Measurements from ENCODE around the gene ANKRD10.

The ANKRD10 gene

DNA sequence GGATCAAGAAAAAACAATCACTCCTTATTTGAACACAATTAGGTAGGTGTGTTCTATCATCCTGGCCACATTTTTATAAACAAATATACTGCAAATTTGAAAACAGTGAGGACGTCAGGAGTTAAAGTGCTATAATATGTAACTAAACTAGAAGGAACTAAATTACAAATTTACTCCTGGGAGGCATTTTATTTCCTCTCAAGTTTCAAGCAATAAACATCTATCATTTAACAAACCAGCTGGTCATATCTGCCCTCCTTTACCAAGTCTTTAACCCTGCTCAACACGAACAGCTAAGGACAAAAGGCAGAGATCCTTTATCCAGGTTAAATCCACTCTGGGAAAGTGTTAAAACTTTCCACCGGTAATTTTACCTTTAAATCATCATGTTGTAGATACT, 26.5 kb downstream of the ANKRD10 start:
- DNase-seq: no peak
- Histone ChIP-seq H3K36me3 (peaks cover 18% of the 10 kb centered on the region), H3K9me3 (ENCODE audit: severe bottlenecking) (no peaks in the 10 kb centered on the region), H3K27ac (no peak overlapping the region), H3K27me3 (ENCODE audit: insufficient read depth, low read depth, severe bottlenecking) (no peaks in the 10 kb centered on the region), H3K4me3 (ENCODE audit: low read depth, low read length) (no peak overlapping the region)
- TF ChIP-seq, protein P1, sequence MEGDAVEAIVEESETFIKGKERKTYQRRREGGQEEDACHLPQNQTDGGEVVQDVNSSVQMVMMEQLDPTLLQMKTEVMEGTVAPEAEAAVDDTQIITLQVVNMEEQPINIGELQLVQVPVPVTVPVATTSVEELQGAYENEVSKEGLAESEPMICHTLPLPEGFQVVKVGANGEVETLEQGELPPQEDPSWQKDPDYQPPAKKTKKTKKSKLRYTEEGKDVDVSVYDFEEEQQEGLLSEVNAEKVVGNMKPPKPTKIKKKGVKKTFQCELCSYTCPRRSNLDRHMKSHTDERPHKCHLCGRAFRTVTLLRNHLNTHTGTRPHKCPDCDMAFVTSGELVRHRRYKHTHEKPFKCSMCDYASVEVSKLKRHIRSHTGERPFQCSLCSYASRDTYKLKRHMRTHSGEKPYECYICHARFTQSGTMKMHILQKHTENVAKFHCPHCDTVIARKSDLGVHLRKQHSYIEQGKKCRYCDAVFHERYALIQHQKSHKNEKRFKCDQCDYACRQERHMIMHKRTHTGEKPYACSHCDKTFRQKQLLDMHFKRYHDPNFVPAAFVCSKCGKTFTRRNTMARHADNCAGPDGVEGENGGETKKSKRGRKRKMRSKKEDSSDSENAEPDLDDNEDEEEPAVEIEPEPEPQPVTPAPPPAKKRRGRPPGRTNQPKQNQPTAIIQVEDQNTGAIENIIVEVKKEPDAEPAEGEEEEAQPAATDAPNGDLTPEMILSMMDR (IDR thresholded peaks at IDR 0.05; ENCODE audit: low read depth, low read length): no peak

DNA sequence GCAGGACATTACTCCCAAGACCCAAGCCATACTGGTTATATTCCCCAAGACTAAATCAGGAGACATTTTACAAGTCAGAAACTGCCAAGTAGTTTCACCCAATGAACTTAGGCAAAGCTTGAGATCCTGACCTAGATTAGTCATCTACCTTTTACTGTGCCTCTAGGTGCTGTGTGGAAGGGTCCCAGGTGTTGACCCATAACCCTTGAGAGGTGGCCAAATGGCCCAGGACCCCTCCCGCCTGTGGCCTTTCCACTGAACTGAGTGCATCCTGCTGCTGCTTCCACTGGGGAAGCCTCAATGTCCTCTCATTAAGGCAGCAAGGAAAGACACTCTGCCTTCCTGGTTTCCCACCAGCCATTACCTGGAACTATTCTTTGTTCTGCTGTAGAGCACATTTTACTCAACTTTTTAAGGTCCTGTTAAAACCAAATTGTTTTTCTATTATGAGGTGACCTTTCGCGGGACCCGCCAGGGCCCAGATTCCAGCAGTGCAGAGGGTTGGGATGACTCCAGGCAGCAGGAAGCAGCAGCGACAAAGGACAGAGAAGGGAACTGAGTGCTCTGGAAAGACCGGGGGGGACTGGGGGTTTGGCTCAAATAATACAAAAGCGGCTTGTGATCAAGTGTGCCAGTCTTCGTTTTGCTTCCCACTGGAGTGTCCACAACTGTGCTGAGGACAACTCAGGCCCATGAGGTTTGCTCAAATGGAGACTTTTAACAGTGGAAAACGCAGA, 27.1 kb downstream of the ANKRD10 start:
- H3K9me3 ChIP-seq (ENCODE audit: severe bottlenecking): no peaks in the 10 kb centered on the region
- H3K36me3 ChIP-seq: peaks cover 12% of the 10 kb centered on the region
- TF ChIP-seq, protein P1 (IDR thresholded peaks at IDR 0.05; ENCODE audit: low read depth, low read length): no peak
- no peak overlapping the region for H3K27ac ChIP-seq
- DNase-seq: no peak
- H3K27me3 ChIP-seq (ENCODE audit: insufficient read depth, low read depth, severe bottlenecking): no peaks in the 10 kb centered on the region
- no peak overlapping the region for H3K4me3 ChIP-seq (ENCODE audit: low read depth, low read length)

DNA sequence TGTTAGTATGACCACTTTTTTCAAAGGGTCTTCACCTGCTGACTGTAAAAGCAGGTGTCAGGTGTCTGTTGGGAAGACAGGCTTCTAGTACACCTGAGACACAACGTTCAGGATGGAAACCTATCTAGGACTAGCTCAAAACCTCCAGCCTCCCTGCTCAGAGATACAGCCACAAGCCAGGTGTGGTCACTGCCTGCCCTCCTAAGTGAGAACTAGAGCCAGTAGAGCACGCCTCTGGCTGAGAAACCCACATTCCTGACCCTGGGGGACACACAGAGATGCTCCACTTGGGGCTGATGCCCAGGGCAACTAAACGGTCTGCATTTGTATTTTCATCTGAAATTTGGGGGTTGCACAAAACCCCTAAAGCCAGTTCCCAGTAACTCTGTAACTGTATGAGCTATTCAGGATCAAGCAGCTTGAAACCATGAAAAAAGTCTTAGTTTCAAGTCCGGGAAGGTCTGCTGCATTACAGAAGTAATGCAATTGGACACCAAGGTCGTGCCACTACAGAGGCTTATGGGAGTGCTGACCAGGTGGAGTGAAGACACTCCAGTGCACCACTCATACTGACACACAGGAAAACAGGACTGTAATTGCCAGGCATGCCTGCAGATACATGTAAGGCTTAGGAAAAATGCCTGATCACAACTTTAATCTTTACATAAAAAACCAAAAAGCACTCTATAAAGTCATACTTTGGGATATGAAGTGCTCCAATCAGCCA, 27.8 kb downstream of the ANKRD10 start:
- H3K27me3 ChIP-seq (ENCODE audit: insufficient read depth, low read depth, severe bottlenecking): no peaks in the 10 kb centered on the region
- H3K27ac ChIP-seq: no peak overlapping the region
- no peak overlapping the region for H3K4me3 ChIP-seq (ENCODE audit: low read depth, low read length)
- H3K9me3 ChIP-seq (ENCODE audit: severe bottlenecking): no peaks in the 10 kb centered on the region
- DNase-seq: no peak
- peaks cover 8% of the 10 kb centered on the region; the same call in 1 of the 2 replicates for H3K36me3 ChIP-seq
- TF ChIP-seq, protein P1 (IDR thresholded peaks at IDR 0.05; ENCODE audit: low read depth, low read length): no peak

DNA sequence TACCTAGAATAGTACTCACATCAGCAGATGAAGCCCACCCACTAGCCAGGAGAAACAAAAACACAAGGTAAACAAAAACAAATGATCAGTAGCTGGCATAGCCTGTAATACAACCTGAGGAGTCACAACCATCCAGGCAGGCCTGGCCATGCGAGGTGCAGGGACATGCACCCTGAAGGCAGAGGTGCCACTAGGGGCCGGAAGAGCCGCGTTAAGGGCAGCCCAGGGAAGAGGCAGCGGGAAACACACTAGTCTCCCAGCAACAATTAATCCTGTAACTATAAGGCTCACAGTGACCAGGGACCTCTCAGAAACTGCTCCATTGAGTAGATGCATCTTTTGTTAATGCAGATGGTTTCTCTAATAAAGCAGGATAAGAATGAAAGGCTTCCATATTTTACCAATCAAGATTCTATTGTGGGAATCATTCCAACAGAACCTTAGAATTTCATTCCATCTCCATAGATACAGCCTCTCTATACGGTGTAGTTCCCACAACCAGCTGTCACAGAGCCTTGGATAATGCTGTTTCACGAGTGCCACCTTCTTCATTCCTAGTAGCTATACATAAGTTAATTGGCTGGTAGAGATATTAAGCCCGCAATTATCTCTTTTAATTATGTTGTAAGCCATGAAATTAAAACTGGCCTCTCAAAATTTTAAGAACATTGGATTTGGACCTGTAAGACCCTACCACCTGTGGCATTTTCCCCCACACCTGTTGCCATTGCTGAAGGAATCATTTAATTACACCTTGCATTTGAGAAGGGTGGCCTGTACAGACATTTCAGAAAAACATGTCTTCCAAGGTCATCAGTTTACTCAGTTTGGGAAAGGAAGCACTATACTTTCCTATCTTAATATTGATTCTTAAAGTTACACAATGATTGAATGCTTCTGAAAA, 28.7 kb downstream of the ANKRD10 start:
- Histone ChIP-seq H3K27me3 (ENCODE audit: insufficient read depth, low read depth, severe bottlenecking) (no peaks in the 10 kb centered on the region), H3K9me3 (ENCODE audit: severe bottlenecking) (no peaks in the 10 kb centered on the region), H3K36me3 (peaks cover 6% of the 10 kb centered on the region; the same call in 1 of the 2 replicates), H3K4me3 (ENCODE audit: low read depth, low read length) (no peak overlapping the region), H3K27ac (no peak overlapping the region)
- DNase-seq: peak; percentile 68
- TF ChIP-seq, protein P1 (IDR thresholded peaks at IDR 0.05; ENCODE audit: low read depth, low read length): peak; percentile 66

DNA sequence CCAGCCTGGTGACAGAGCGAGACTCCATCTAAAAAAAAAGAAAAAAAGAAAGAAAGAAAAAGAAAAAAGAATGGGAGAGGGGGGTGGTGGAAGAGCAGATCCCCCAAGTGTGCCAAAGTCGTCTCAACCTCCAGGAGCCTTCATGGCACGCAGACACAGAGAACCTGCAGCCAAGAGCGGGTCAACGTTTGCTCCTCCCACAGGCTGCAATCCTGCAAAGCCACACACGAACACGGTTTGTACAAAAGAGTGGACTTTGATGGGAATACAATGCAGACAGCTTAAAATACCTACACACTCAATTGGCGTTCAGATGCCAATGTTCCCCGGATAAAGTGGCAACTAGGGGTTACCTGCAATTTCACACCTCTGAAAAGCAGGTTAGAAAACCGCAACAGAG, 29.4 kb downstream of the ANKRD10 start:
- no peaks in the 10 kb centered on the region for H3K27me3 ChIP-seq (ENCODE audit: insufficient read depth, low read depth, severe bottlenecking)
- no peak overlapping the region for H3K27ac ChIP-seq
- no peak overlapping the region for H3K4me3 ChIP-seq (ENCODE audit: low read depth, low read length)
- H3K36me3 ChIP-seq: peaks cover 3% of the 10 kb centered on the region; the same call in 1 of the 2 replicates
- TF ChIP-seq, protein P1 (IDR thresholded peaks at IDR 0.05; ENCODE audit: low read depth, low read length): no peak
- DNase-seq: no peak
- H3K9me3 ChIP-seq (ENCODE audit: severe bottlenecking): no peaks in the 10 kb centered on the region
